Esophagus squamous epithelium (tissue), 5 donors: Measurements from ENCODE around the gene KPTN. TPM values are rescaled to one million over a fixed set of nuclear protein-coding genes. Genes with fewer than 3 reads are reported as not detected.

Source experiments
- DNase-seq: peaks from one replicate; lab custom pipeline; 2025; lab: John Stamatoyannopoulos, UW
- H3K27ac ChIP-seq, 4 donors: fragments of 200-600 bp; sonication (generic); one replicate each; pipeline ENCODE4 v1.5.1; 2016 to 2019; ENCODE audit warnings: mild to moderate bottlenecking in 1 of 4
- H3K27me3 ChIP-seq, 4 donors: fragments of 200-600 bp; sonication (generic); 1 replicate in 3 of 4; 2 replicates in 1 of 4; pipeline versions ENCODE4 v1.5.1 to v1.6.0; 2017 to 2021; ENCODE audit warnings: antibody characterized with exemption in 1 of 4
- H3K36me3 ChIP-seq, 3 donors: fragments of 200-600 bp; sonication (generic); one replicate each; pipeline ENCODE4 v1.5.1; 2016 to 2019
- H3K4me1 ChIP-seq, 3 donors: fragments of 200-600 bp; sonication (generic); one replicate each; pipeline ENCODE4 v1.5.1; 2017 to 2019
- H3K4me3 ChIP-seq, 4 donors: fragments of 200-600 bp; sonication (generic); 1 replicate in 3 of 4; 2 replicates in 1 of 4; pipeline ENCODE4 v1.5.1; 2016 to 2019; ENCODE audit warnings: mild to moderate bottlenecking in 2 of 4, moderate library complexity in 1 of 4
- H3K9me3 ChIP-seq, 3 donors: fragments of 200-600 bp; sonication (generic); one replicate each; pipeline ENCODE4 v1.5.1; 2016 to 2019
- POLR2A ChIP-seq, 4 donors: fragments of 450-650 bp; IDR thresholded peaks; one replicate each; pipeline ENCODE4 v1.6.1; 2017; ENCODE audit warnings: antibody characterized with exemption in 4 of 4, mild to moderate bottlenecking in 4 of 4, moderate library complexity in 3 of 4
- WGBS, 2 donors: methylation state at CpG; one replicate each; pipeline ENCODE4 v1.1.5; 2018; 5-methylcytosine and 5-hydroxymethylcytosine counted together
- intact Hi-C: fragments of 100-400 bp; cut with DNase I; formaldehyde crosslinking; loops from one replicate; pipeline ENCODE4 v1.15.0; 2022
- total RNA-seq, 4 donors: library from RNA; depleted of rRNA; stranded (reverse); fragments of >200 nt; gene quantifications; one replicate each; pipeline ENCODE4 v1.1.0, GENCODE V29; 2016
- TF ChIP-seq, protein P1 (sequence below), 6 experiments: fragments of 450-650 bp in 4 of 6; fragments of 200-600 bp in 2 of 6; sonication (generic) in 2 of 6; IDR thresholded peaks; one replicate each; pipeline ENCODE4 v1.5.1; 2016 to 2019; ENCODE audit warnings: antibody characterized with exemption in 6 of 6, mild to moderate bottlenecking in 4 of 6, moderate library complexity in 4 of 6
- donor health status: DM: yes; HTN: yes; CAD: no.

KPTN gene
- total RNA-seq, 4 donors from 2014 or later = 5.6 to 9.4 (median 8.4) TPM

DNA sequence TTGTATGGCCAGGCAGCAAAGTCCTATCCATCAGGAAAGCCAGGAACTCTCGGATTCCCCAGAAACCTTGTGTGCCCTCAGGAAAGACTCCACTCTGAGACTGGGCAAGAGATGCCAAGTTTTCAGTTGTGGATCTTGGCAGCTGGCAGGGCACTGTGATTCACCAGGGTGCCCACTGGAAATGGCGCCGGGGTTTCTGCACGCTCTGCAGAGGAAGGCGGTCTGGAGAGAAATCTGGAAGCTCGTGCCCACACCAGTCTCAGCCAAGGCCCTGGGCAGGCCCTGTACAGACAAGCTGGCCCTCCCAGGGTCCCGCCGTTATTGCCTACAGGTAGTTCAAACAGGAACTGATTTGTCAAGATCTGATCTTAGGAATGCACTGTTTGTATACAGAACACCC lies 26.0 kb upstream of the KPTN start:
- intact Hi-C loops = no loop called here
- 21 to 27% methylated on average over 7 of the region's 8 CpGs for WGBS, 2 donors
- Histone ChIP-seq H3K4me3 (peak overlapping the region in 2 of 4 donors; percentile 86 to 94), H3K27ac (peak overlapping the region; percentile 86 to 99 (median 98)), H3K36me3 (peaks cover 0 to 19% (median 4%) of the 10 kb centered on the region in 3 donors), H3K4me1 (peaks cover 65 to 84% (median 65%) of the 10 kb centered on the region in 3 donors), H3K27me3 (no peaks in the 10 kb centered on the region), H3K9me3 (no peaks in the 10 kb centered on the region)
- no peak for DNase-seq
- no peak for TF ChIP-seq POLR2A (IDR thresholded peaks at IDR 0.05)

DNA sequence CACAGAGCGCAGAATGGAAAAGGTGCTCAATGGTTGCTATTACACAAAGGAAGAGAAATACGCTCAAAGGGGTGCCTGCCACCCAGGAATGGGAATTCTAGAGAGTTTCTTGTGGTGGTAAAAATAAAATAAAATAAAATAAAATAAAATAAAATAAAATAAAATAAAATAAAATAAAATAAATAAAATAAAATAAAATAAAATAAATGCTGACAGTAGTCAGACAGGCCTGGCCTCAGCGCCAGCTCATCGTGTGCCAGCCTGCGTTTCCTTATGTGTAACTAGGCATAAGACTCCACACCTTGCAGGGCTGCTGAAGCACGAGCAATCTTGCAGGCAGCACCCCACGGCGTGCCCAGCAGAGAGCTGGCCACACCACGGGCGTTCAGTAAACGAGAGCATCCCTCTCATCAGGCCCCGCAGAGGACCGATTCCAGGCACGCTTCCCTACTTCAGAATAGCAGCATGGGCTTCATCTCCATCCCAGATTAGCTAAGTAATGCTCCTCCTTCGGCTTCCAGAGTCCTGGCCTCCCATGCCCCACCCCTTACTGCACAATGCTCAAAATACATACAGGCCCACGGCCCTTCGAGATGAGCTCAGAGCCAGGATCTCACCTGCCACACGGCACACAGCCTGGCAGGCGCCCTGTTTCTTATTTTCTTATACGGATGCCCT lies 25.3 kb upstream of the KPTN start:
- TF ChIP-seq, protein P1, sequence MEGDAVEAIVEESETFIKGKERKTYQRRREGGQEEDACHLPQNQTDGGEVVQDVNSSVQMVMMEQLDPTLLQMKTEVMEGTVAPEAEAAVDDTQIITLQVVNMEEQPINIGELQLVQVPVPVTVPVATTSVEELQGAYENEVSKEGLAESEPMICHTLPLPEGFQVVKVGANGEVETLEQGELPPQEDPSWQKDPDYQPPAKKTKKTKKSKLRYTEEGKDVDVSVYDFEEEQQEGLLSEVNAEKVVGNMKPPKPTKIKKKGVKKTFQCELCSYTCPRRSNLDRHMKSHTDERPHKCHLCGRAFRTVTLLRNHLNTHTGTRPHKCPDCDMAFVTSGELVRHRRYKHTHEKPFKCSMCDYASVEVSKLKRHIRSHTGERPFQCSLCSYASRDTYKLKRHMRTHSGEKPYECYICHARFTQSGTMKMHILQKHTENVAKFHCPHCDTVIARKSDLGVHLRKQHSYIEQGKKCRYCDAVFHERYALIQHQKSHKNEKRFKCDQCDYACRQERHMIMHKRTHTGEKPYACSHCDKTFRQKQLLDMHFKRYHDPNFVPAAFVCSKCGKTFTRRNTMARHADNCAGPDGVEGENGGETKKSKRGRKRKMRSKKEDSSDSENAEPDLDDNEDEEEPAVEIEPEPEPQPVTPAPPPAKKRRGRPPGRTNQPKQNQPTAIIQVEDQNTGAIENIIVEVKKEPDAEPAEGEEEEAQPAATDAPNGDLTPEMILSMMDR (IDR thresholded peaks at IDR 0.05) = no peak
- TF ChIP-seq POLR2A (IDR thresholded peaks at IDR 0.05) = no peak
- Histone ChIP-seq H3K9me3 (no peaks in the 10 kb centered on the region), H3K4me1 (peaks cover 65 to 83% (median 65%) of the 10 kb centered on the region in 3 donors), H3K27me3 (no peaks in the 10 kb centered on the region), H3K4me3 (peak overlapping the region in 1 of 4 donors; percentile 3), H3K27ac (peak overlapping the region; percentile 86 to 99 (median 98)), H3K36me3 (peaks cover 0 to 24% (median 4%) of the 10 kb centered on the region in 3 donors)
- 32 to 35% methylated on average over 19 to 20 of the region's 20 CpGs for WGBS, 2 donors
- DNase-seq = no peak
- intact Hi-C loops = no loop called here

DNA sequence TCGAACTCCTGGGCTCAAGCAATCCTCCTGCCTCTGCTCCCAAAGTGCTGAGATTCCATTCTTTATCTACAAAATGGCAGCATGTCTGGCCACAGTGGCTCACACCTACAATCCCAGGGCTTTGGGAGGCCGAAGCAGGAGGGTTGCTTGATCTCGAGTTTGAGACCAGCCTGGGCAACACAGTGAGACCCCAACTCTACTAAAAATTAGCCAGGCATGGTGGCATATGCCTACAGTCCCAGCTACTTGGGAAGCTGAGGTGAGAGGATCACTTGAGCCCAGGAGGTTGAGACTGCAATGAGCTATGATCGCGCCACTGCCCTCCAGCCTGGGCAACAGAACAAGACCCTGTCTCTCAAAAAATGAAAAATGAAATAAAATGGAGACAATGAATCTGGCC lies 24.7 kb upstream of the KPTN start:
- TF ChIP-seq, protein P1 (IDR thresholded peaks at IDR 0.05) = no peak
- no peak for TF ChIP-seq POLR2A (IDR thresholded peaks at IDR 0.05)
- Histone ChIP-seq H3K9me3 (no peaks in the 10 kb centered on the region), H3K27me3 (no peaks in the 10 kb centered on the region), H3K27ac (peak overlapping the region in 3 of 4 donors; percentile 97 to 99 (median 99)), H3K36me3 (peaks cover 0 to 30% (median 7%) of the 10 kb centered on the region in 3 donors), H3K4me3 (no peak overlapping the region), H3K4me1 (peaks cover 65 to 78% (median 65%) of the 10 kb centered on the region in 3 donors)
- WGBS, 2 donors = 51 to 52% methylated on average over 3 of the region's 5 CpGs
- intact Hi-C loops = no loop called here
- no peak for DNase-seq

DNA sequence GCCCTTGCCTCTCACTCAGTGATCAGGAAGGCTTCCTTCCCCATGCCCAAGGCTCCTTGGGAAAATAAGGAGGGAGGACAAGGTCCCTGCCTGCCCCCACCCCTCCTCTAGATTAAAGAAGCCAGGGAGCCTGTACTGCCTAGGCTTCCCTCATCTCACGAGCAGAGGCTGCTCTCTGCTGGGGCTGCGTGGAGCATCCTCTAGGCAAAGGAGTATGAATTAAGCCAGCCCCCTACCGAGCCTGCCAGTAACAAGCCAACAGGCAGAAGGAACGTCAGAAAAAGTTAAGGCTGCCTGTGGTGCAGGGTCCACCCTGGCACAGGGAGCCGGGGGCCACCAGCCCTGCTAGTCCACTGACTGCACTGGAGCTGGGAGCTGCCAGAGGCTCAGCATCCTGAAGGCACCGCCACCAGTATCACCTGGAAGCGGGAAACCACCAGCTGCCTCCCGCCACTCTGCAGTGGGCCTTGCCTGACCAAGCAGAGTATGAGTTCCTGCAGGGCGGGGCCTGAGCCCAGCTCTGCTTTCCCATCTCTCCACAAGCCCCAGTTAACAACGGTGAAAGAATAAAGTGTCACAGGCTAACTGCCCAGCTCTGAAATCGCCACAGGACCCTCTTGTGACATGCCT lies 24.0 kb upstream of the KPTN start:
- no peaks in the 10 kb centered on the region for H3K27me3 ChIP-seq
- H3K4me3 ChIP-seq = no peak overlapping the region
- peak overlapping the region in 3 of 4 donors; percentile 97 to 99 (median 99) for H3K27ac ChIP-seq
- intact Hi-C loops = no loop called here
- 40 to 54% methylated on average over 1 to 2 of the region's 11 CpGs for WGBS, 2 donors
- no peak for DNase-seq
- H3K9me3 ChIP-seq = no peaks in the 10 kb centered on the region
- TF ChIP-seq, protein P1 (IDR thresholded peaks at IDR 0.05) = no peak
- no peak for TF ChIP-seq POLR2A (IDR thresholded peaks at IDR 0.05)
- H3K4me1 ChIP-seq = peaks cover 59 to 71% (median 59%) of the 10 kb centered on the region in 3 donors
- peaks cover 0 to 37% (median 13%) of the 10 kb centered on the region in 3 donors for H3K36me3 ChIP-seq

DNA sequence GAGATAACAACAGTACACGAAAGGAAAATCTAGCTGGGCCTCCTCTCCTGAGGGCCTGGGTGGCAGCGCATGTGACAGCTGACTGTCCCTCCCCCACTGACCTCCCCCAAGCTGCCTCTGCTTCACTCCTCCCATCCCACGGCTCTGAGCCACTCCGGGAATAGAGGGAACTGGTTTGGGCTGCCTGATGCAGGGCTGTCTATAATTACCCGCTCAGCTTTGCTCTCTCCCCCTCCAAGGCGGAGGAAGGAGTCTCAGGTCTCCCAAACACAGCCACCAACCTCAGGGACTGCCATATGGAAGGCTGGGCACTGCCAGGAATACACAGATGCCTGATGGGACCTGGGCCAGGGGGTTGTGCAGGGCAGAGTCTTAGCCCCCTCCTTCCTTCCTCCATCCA lies 23.0 kb upstream of the KPTN start:
- Histone ChIP-seq H3K27ac (peak overlapping the region in 2 of 4 donors; percentile 99), H3K4me3 (no peak overlapping the region), H3K4me1 (peaks cover 48 to 60% (median 49%) of the 10 kb centered on the region in 3 donors), H3K27me3 (no peaks in the 10 kb centered on the region), H3K9me3 (no peaks in the 10 kb centered on the region), H3K36me3 (peaks cover 0 to 47% (median 19%) of the 10 kb centered on the region in 3 donors)
- no peak for DNase-seq
- TF ChIP-seq POLR2A (IDR thresholded peaks at IDR 0.05) = no peak
- TF ChIP-seq, protein P1 (IDR thresholded peaks at IDR 0.05) = no peak
- intact Hi-C loops = no loop called here
- WGBS, 2 donors = 58 to 60% methylated on average over 4 to 6 of the region's 6 CpGs
